ENCODE results near the gene ZNF367.
A peak's percentile ranks its signal among the peaks of the same experiment; 100 is the strongest.

DNA sequence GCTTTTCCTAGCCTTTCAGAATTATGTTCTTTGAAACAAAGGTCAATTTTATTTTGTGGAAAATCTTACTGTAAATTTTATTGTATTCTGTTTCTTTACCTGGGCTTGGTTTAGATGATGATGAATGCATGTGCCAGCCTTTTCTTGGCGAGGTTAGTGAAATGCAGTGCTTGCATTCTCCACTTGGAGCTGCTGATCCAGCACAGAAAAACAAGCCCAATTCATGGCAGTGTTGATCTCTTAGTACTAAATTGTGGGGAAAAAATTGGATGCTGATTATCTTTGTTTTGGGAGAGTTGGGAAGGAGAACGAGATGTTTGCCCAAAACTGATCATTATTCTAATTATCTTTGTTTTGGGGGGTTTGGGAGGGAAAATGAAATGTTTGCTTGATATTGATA lies 35.5 kb upstream of the ZNF367 start:
- TF ChIP-seq RAD21 (conservative IDR thresholded peaks at IDR 0.05), result peak; percentile 59
- TF ChIP-seq, protein P1, sequence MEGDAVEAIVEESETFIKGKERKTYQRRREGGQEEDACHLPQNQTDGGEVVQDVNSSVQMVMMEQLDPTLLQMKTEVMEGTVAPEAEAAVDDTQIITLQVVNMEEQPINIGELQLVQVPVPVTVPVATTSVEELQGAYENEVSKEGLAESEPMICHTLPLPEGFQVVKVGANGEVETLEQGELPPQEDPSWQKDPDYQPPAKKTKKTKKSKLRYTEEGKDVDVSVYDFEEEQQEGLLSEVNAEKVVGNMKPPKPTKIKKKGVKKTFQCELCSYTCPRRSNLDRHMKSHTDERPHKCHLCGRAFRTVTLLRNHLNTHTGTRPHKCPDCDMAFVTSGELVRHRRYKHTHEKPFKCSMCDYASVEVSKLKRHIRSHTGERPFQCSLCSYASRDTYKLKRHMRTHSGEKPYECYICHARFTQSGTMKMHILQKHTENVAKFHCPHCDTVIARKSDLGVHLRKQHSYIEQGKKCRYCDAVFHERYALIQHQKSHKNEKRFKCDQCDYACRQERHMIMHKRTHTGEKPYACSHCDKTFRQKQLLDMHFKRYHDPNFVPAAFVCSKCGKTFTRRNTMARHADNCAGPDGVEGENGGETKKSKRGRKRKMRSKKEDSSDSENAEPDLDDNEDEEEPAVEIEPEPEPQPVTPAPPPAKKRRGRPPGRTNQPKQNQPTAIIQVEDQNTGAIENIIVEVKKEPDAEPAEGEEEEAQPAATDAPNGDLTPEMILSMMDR (IDR thresholded peaks at IDR 0.05; ENCODE audit: poor library complexity, severe bottlenecking), result peak; percentile 65
- TF ChIP-seq SMC3 (conservative IDR thresholded peaks at IDR 0.05; ENCODE audit: poor library complexity), result peak; percentile 59
- TF ChIP-seq TAF1 (IDR thresholded peaks at IDR 0.05; ENCODE audit: low read depth), result no peak
- no peak for TF ChIP-seq EP300 (conservative IDR thresholded peaks at IDR 0.05; ENCODE audit: poor library complexity, severe bottlenecking)
- TF ChIP-seq POLR2AphosphoS5 (IDR thresholded peaks at IDR 0.05), result no peak
- no peak for TF ChIP-seq MXI1 (conservative IDR thresholded peaks at IDR 0.05; ENCODE audit: poor library complexity, severe bottlenecking)
